Myocyte (in vitro differentiated cells): Measurements from ENCODE around the gene GAB4. TPM values are rescaled to one million over a fixed set of nuclear protein-coding genes. Genes with fewer than 3 reads are reported as not detected.

Experiments
- DNase-seq: peaks from one replicate; pipeline ENCODE4 v3.0.0-alpha.2; 2012; ENCODE audit warnings: low read depth
- total RNA-seq: library from RNA; depleted of rRNA; stranded (reverse); fragments of >200 nt; gene quantifications from 2 replicates; pipeline ENCODE4 v1.2.3, GENCODE V29; 2014

Gene GAB4
- total RNA-seq, 1 donor from 2014 or later: not detected

DNA sequence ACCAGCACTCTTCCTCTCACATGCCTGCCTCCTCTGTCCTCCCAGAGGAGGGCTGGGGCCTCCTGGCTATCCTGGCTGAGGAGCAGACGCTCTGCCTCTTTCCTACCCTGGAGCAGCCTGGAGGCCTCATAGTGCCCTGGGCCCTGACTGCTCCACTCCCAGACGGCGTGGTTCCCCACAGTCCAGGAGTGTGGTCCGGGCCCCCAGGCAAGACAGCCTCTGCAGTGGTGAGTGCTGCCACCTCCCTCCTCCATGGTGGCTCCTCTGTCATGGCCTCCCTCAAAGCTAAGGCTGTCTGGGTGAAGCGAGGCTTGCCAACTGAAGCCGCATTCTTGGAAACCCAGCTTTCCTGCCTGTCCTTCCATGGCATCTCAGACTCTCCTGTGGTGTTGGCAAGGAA, 19.8 kb downstream of the GAB4 start:
- DNase-seq: no peak

DNA sequence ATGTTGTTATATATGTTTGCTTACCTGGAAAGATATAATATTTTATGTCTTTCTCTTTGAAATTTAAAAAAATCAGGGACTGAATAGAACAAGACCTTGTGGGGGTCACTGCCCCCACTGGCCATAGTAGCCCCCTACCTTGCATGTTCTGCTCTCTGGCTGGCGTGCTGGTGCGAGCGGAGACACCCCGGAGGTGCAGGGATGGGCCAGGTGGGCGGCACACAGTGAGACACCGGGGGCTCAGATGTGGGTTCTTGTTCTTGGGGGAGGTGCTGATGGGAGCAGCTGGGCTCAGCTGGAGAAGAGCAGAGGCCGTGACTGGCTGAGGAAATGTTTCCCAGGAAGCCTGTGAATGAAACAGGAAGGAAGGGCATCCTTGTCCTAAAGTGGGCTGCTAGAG, 20.2 kb downstream of the GAB4 start:
- DNase-seq: no peak

GRCh38 chr22:16975155-16975885, 32.7 kb downstream of the GAB4 start:
- no peak for DNase-seq

- no peak for DNase-seq
Measured at GRCh38 chr22:16974298-16975084, 33.5 kb downstream of the GAB4 start.

- no peak for DNase-seq
Measured at GRCh38 chr22:16973591-16974297, 34.3 kb downstream of the GAB4 start.

GRCh38 chr22:16972311-16972710, 35.7 kb downstream of the GAB4 start:
- no peak for DNase-seq

- DNase-seq: no peak
Measured at GRCh38 chr22:16970446-16970845, 37.6 kb downstream of the GAB4 start.

- no peak for DNase-seq
Measured at GRCh38 chr22:16969508-16970327, 38.3 kb downstream of the GAB4 start.

- DNase-seq: no peak
Measured at GRCh38 chr22:16968218-16968595, 39.8 kb downstream of the GAB4 start.

GRCh38 chr22:16967453-16968217, 40.4 kb downstream of the GAB4 start:
- no peak for DNase-seq

GRCh38 chr22:16966251-16966650, 41.8 kb downstream of the GAB4 start:
- DNase-seq: no peak

- no peak for DNase-seq
Measured at GRCh38 chr22:16965560-16965959, 42.5 kb downstream of the GAB4 start.

GRCh38 chr22:16965083-16965482, 42.9 kb downstream of the GAB4 start:
- no peak for DNase-seq

DNA sequence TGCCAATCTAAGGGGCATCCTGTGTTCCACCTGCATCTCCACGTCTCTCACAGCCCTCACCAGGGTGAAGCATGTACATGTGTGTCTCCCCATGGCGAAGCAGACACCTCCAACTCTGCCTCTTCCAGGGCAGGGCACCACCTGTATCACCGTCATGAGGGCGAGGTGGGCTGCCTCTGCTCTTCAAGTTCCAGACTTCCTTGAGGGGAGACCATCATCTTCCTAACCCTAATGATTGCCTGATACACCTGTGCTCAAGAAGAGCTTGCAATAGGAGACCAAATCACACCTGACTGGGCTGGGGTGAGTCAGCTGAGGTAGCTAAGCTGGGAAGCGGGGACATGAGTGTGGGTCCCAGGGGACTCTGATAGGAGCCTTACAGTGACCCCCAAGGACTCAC, 43.7 kb downstream of the GAB4 start:
- DNase-seq: no peak

DNA sequence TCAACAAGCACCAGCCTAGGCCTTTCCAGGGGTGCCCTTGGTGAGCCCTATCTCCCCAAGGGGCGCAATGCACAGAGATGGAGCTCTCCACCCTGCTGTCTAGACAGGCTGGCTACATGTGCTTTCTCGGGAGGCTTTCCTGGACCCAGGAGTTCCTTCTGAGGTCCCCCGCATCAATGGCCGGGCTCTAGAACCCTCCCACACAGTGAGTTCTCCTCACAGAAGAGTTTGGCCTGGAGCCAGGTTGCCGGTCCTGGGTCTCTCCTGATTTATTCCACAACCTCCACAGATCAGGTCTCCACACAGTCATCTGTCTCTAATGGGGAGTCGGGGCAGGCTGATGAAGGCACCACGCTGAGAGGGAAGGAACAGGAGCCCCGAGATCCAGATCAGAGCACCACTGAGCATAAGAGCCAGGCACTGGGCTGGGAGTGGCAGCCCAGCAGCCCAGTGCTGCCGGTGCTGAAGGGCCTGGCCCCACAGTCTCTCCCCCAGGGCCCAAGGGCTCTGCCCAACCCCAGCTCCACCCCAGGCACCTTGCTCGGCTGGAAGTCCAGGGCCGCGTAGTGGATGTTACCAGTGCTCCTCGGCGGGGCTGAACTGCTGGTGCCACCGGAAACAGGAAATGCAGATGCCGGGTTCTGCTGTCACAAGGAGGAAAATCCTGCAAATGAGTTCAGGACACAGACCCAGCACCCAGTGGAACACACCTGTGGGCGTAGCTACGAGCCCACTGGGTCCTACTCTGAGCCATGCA, 44.7 kb downstream of the GAB4 start:
- DNase-seq: no peak

DNA sequence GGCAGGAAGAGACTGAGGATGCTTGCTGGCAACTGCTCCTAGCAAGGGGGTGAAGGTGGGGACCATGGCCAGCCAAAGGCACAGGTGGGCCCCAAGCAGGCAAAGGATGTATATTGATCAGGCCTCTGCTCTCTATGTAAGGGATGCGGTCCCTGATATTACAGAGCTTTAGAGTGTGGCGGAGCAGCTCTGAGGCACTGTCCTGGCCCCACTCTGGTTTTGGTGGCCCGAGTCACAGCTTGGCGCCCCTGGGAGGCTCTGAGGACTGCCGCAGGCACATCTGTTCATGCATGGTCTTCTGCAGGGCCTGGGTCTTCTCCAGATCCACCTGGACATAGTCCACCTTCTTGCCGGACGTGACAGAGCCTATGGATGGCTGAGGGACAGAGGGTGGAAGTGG, 45.5 kb downstream of the GAB4 start:
- no peak for DNase-seq

- no peak for DNase-seq
Measured at GRCh38 chr22:16961477-16962186, 46.4 kb downstream of the GAB4 start.

DNA sequence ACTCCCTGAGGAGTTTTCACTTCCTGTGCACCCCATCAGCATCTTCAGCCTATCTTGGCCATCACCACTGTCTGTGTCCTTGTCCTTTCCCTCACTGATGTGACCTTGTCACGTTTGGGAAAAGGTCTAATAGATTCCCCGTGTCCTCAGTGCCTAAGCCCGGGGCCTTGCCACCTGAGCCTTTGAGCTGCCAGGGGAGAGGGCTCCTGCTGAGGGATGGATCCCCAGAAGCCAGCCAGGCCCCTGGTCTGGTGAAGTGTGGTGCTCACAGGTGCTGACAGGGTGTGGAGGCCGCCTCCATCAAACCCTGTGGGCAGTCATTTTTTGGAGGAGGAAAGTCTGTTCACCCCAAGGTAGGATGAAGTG, 47.2 kb downstream of the GAB4 start:
- DNase-seq: no peak

GRCh38 chr22:16960220-16960883, 47.7 kb downstream of the GAB4 start:
- DNase-seq: no peak
